ENCODE measurements around the gene MVK. TPM values are rescaled to one million over a fixed set of nuclear protein-coding genes. Genes with fewer than 3 reads are reported as not detected.

MVK gene
- total RNA-seq, 4 donors from 2014 or later, result 20.4 to 42.0 (median 31.6) TPM

GRCh38 chr12:109595321-109595902 is 21.8 kb downstream of the MVK start:
- TF ChIP-seq POLR2A (IDR thresholded peaks at IDR 0.05), result no peak
- no peak for TF ChIP-seq CTCF (IDR thresholded peaks at IDR 0.05)
- peaks cover 3 to 9% of the 10 kb centered on the region in 2 donors for H3K4me1 ChIP-seq
- WGBS, 2 donors, result 73 to 88% methylated on average over 10 of the region's 10 CpGs
- H3K27ac ChIP-seq, result no peak overlapping the region
- DNase-seq, result no peak
- H3K9me3 ChIP-seq, result no peaks in the 10 kb centered on the region
- peaks cover 7% of the 10 kb centered on the region in 2 donors for H3K36me3 ChIP-seq
- H3K27me3 ChIP-seq, result no peaks in the 10 kb centered on the region
- H3K4me3 ChIP-seq (replicated peaks in 1 of 3), result no peak overlapping the region
- intact Hi-C loops (cut with DNase I), result loop anchor here (5.0 to 10.0 kb wide), 3 partner anchors 122 to 177 kb away; no protein-coding TSS in a partner anchor

DNA sequence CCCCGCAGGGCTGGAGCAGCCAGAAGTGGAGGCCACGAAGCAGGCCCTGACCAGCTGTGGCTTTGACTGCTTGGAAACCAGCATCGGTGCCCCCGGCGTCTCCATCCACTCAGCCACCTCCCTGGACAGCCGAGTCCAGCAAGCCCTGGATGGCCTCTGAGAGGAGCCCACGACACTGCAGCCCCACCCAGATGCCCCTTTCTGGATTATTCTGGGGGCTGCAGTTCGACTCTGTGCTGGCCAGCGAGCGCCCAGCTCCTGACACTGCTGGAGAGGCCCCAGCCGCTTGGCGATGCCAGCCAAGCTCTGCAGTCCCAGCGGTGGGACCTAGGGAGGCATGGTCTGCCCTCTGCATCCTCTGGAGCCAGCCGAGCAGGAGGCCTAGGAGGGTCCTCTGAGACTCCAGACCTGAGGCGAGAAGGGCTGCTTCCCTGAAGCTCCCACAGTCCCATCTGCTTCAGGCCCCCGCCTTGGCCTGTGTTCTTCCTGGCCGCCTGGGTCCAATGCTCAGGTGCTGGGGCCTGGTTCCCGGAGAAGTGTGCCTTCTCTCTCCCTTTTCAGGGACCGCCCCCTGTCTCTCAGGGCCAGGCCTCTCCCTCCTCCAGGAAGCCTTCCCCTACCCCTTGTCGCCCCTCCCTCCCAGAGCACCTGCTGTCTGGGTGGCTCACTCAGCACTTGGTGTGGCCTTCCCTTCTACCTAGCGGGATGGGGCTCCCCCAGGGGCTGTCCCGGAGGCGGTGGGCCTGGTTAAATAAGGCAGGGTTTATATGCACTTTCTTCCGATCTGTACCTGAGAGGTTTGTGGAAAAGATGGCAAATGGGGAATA is 23.0 kb downstream of the MVK start:
- no peaks in the 10 kb centered on the region for H3K27me3 ChIP-seq
- intact Hi-C loops (cut with DNase I), result loop anchor here (5.0 to 10.0 kb wide), 3 partner anchors 121 to 176 kb away; no protein-coding TSS in a partner anchor
- DNase-seq, result no peak
- peaks cover 7% of the 10 kb centered on the region in 2 donors for H3K36me3 ChIP-seq
- no peak overlapping the region for H3K27ac ChIP-seq
- no peaks in the 10 kb centered on the region for H3K9me3 ChIP-seq
- H3K4me3 ChIP-seq (replicated peaks in 1 of 3), result no peak overlapping the region
- 88 to 89% methylated on average over 6 to 17 of the region's 24 CpGs for WGBS, 2 donors
- H3K4me1 ChIP-seq, result peaks cover 3 to 9% of the 10 kb centered on the region in 2 donors
- TF ChIP-seq CTCF (IDR thresholded peaks at IDR 0.05), result no peak

GRCh38 chr12:109597414-109597794 is 23.8 kb downstream of the MVK start:
- H3K9me3 ChIP-seq, result no peaks in the 10 kb centered on the region
- no peak overlapping the region for H3K27ac ChIP-seq
- H3K27me3 ChIP-seq, result no peaks in the 10 kb centered on the region
- no peak for DNase-seq
- WGBS, 2 donors, result 0 to 54% methylated on average over 2 to 11 of the region's 11 CpGs
- peaks cover 7% of the 10 kb centered on the region in 2 donors for H3K36me3 ChIP-seq
- intact Hi-C loops (cut with DNase I), result loop anchor here (5.0 to 10.0 kb wide), 3 partner anchors 120 to 175 kb away; no protein-coding TSS in a partner anchor
- peaks cover 3 to 9% of the 10 kb centered on the region in 2 donors for H3K4me1 ChIP-seq
- TF ChIP-seq CTCF (IDR thresholded peaks at IDR 0.05) (no peak), POLR2A (IDR thresholded peaks at IDR 0.05) (no peak)
- no peak overlapping the region for H3K4me3 ChIP-seq (replicated peaks in 1 of 3)

- Histone ChIP-seq H3K36me3 (peaks cover 4% of the 10 kb centered on the region in 2 donors), H3K4me1 (peaks cover 3 to 9% of the 10 kb centered on the region in 2 donors), H3K27me3 (no peaks in the 10 kb centered on the region), H3K9me3 (no peaks in the 10 kb centered on the region), H3K27ac (no peak overlapping the region), H3K4me3 (replicated peaks in 1 of 3) (no peak overlapping the region)
- TF ChIP-seq POLR2A (IDR thresholded peaks at IDR 0.05), result no peak
- peak; percentile 71 to 98 (median 92) for TF ChIP-seq CTCF (IDR thresholded peaks at IDR 0.05)
- 43 to 60% methylated on average over 20 to 26 of the region's 27 CpGs for WGBS, 2 donors
- peak; percentile 89 to 90 for DNase-seq
- intact Hi-C loops (cut with DNase I), result loop anchor here (5.0 to 10.0 kb wide), 3 partner anchors 119 to 174 kb away; no protein-coding TSS in a partner anchor
Measured at GRCh38 chr12:109597795-109598427, 24.3 kb downstream of the MVK start.

All from thyroid gland (tissue), 4 donors.